Left lung (tissue), 10 donors: ENCODE data around the gene ITPK1. TPM values are rescaled to one million over a fixed set of nuclear protein-coding genes. Genes with fewer than 3 reads are reported as not detected.

Experiments
- ATAC-seq: fragments of 200-7000 bp; cut with Tn5 transposase; one replicate; pipeline ENCODE4 v1.9.1; 2020; ENCODE audit warnings: moderate library complexity
- DNase-seq, 4 donors: peaks; one replicate each; pipeline ENCODE4 v3.0.0-alpha.2; 2013 to 2020
- H3K27ac ChIP-seq, 2 donors: fragments of 200-600 bp; sonication (generic) in 1 of 2; one replicate each; pipeline versions ENCODE4 v1.5.0 to v1.8.0; 2020 to 2021
- H3K27me3 ChIP-seq, 2 donors: fragments of 200-600 bp; sonication (generic) in 1 of 2; one replicate each; pipeline versions ENCODE4 v1.5.0 to v1.8.0; 2020 to 2021
- H3K36me3 ChIP-seq, 2 donors: fragments of 200-600 bp; sonication (generic) in 1 of 2; one replicate each; pipeline versions ENCODE4 v1.5.0 to v1.8.0; 2020 to 2021
- H3K4me1 ChIP-seq, 2 donors: fragments of 200-600 bp; one replicate each; pipeline ENCODE4 v1.8.0; 2021
- H3K4me3 ChIP-seq, 2 donors: fragments of 200-600 bp; sonication (generic) in 1 of 2; one replicate each; pipeline versions ENCODE4 v1.5.0 to v1.8.0; 2020 to 2021; ENCODE audit warnings: mild to moderate bottlenecking in 1 of 2
- H3K9me3 ChIP-seq, 2 donors: fragments of 200-600 bp; sonication (generic) in 1 of 2; one replicate each; pipeline versions ENCODE4 v1.5.0 to v1.8.0; 2020 to 2021
- intact Hi-C, 2 donors: fragments of 100-400 bp; cut with DNase I; formaldehyde crosslinking; loops; one replicate each; pipeline versions ENCODE4 v1.11.2 to v1.14.2; 2022
- polyA plus RNA-seq, 6 donors: library from polyadenylated mRNA; unstranded; fragments of 120-200 nt; gene quantifications; one replicate each; pipeline ENCODE4 v1.2.1, GENCODE V29; 2013; ENCODE audit not compliant: insufficient read length in 6 of 6
- total RNA-seq, 2 donors: library from RNA; stranded (reverse); fragmentation: NEBNext Ultra II Directional; extraction: Animal tissue kit (Norgen Biotek cat#: 25700); gene quantifications; one replicate each; pipeline ENCODE4 v1.2.1, GENCODE V29; 2021
- TF ChIP-seq, protein P1 (sequence below), 2 donors: fragments of 200-600 bp; sonication (generic) in 1 of 2; IDR thresholded peaks; one replicate each; pipeline versions ENCODE4 v1.5.0 to v1.8.0; 2021; ENCODE audit warnings: antibody characterized with exemption in 2 of 2
- donor health status: DM: no; HTN: yes; CAD: no.
- donor health status: DM: no; HTN: no; CAD: no.

ITPK1 gene
- total and polyA plus RNA-seq, 8 donors: 18.1 to 108 (median 20.8) TPM

DNA sequence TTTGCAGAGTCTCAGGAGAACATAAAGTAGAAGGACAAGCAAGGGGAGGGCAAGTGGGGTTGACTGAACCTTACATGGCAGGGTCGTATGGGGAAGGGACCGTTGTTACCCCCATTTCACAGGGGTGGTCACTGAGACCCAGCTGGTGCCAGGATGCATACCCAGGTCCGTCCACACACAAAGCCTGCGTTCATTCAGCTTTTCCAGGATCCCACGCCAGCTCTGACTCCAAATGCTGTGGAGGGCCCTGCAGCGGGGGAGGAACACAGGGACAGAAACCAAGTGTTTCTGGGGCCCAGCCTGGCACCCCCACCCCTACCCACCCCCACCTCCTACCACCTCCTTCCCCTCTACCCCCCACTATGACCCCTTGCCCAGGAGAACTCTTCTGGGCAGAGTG is 209.3 kb downstream of the ITPK1 start:
- DNase-seq: no peak
- intact Hi-C loops: no loop called here
- H3K27ac ChIP-seq: no peak overlapping the region
- H3K4me3 ChIP-seq: no peak overlapping the region
- H3K9me3 ChIP-seq: no peaks in the 10 kb centered on the region
- H3K36me3 ChIP-seq: no peaks in the 10 kb centered on the region
- ATAC-seq: no peak
- TF ChIP-seq, protein P1, sequence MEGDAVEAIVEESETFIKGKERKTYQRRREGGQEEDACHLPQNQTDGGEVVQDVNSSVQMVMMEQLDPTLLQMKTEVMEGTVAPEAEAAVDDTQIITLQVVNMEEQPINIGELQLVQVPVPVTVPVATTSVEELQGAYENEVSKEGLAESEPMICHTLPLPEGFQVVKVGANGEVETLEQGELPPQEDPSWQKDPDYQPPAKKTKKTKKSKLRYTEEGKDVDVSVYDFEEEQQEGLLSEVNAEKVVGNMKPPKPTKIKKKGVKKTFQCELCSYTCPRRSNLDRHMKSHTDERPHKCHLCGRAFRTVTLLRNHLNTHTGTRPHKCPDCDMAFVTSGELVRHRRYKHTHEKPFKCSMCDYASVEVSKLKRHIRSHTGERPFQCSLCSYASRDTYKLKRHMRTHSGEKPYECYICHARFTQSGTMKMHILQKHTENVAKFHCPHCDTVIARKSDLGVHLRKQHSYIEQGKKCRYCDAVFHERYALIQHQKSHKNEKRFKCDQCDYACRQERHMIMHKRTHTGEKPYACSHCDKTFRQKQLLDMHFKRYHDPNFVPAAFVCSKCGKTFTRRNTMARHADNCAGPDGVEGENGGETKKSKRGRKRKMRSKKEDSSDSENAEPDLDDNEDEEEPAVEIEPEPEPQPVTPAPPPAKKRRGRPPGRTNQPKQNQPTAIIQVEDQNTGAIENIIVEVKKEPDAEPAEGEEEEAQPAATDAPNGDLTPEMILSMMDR (IDR thresholded peaks at IDR 0.05): no peak
- H3K27me3 ChIP-seq: peaks cover 0 to 31% of the 10 kb centered on the region in 2 donors
- H3K4me1 ChIP-seq: no peaks in the 10 kb centered on the region

GRCh38 chr14:92905667-92906066 is 210.1 kb downstream of the ITPK1 start:
- intact Hi-C loops: no loop called here
- H3K27me3 ChIP-seq: peaks cover 0 to 39% of the 10 kb centered on the region in 2 donors
- no peak for DNase-seq
- no peaks in the 10 kb centered on the region for H3K4me1 ChIP-seq
- H3K36me3 ChIP-seq: no peaks in the 10 kb centered on the region
- TF ChIP-seq, protein P1 (IDR thresholded peaks at IDR 0.05): no peak
- no peak for ATAC-seq
- no peak overlapping the region for H3K4me3 ChIP-seq
- no peak overlapping the region for H3K27ac ChIP-seq
- no peaks in the 10 kb centered on the region for H3K9me3 ChIP-seq

- ATAC-seq (no peak), DNase-seq (no peak)
- peaks cover 0 to 58% of the 10 kb centered on the region in 2 donors for H3K27me3 ChIP-seq
- no peak overlapping the region for H3K27ac ChIP-seq
- TF ChIP-seq, protein P1 (IDR thresholded peaks at IDR 0.05): no peak
- no peaks in the 10 kb centered on the region for H3K4me1 ChIP-seq
- H3K9me3 ChIP-seq: no peaks in the 10 kb centered on the region
- intact Hi-C loops: no loop called here
- H3K36me3 ChIP-seq: no peaks in the 10 kb centered on the region
- no peak overlapping the region for H3K4me3 ChIP-seq
Measured at GRCh38 chr14:92903359-92903758, 212.4 kb downstream of the ITPK1 start.

- Histone ChIP-seq H3K4me3 (no peak overlapping the region), H3K27ac (no peak overlapping the region), H3K36me3 (no peaks in the 10 kb centered on the region), H3K9me3 (no peaks in the 10 kb centered on the region), H3K27me3 (peaks cover 0 to 63% of the 10 kb centered on the region in 2 donors), H3K4me1 (no peaks in the 10 kb centered on the region)
- TF ChIP-seq, protein P1 (IDR thresholded peaks at IDR 0.05): no peak
- no peak for ATAC-seq
- intact Hi-C loops: no loop called here
- DNase-seq: no peak
Measured at GRCh38 chr14:92902726-92903125, 213.0 kb downstream of the ITPK1 start.

DNA sequence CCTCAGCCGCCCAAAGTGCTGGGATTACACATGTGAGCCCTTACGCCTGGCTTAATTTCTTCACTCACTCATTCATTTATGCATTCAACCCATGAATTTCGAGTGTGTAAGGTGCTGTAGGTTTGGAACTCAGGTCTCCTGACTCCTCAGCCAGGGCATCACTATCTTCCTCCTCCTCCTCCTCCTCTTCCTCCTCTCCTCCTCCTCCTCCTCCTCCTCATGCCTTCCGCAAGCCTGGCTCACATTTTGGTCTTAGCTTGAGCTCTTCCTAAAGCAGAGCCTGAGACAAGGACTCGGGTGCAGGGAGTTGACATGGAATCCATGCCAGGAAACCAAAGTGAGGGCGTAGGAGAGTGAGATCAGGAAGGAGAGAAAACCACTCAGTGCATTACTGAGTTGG is 213.5 kb downstream of the ITPK1 start:
- Histone ChIP-seq H3K27ac (no peak overlapping the region), H3K4me1 (no peaks in the 10 kb centered on the region), H3K27me3 (peaks cover 0 to 66% of the 10 kb centered on the region in 2 donors), H3K9me3 (no peaks in the 10 kb centered on the region), H3K4me3 (no peak overlapping the region), H3K36me3 (no peaks in the 10 kb centered on the region)
- ATAC-seq (no peak), DNase-seq (no peak)
- intact Hi-C loops: no loop called here
- TF ChIP-seq, protein P1 (IDR thresholded peaks at IDR 0.05): no peak
